Activated CD8-positive, alpha-beta memory T cell treated with anti-CD3 and anti-CD28 coated beads, Interleukin-2, amount 50 U/mL, for 4 hours (primary cell): ENCODE results near the gene NAPEPLD.
"Not testable (repeated sequence)": the region's sequence is repeated elsewhere in the genome, so short reads cannot be mapped to it uniquely, and the experiment has no call there.

ENCODE experiments used
- DNase-seq: peaks from one replicate; pipeline ENCODE4 v3.0.0-alpha.2; 2020

Gene NAPEPLD

DNA sequence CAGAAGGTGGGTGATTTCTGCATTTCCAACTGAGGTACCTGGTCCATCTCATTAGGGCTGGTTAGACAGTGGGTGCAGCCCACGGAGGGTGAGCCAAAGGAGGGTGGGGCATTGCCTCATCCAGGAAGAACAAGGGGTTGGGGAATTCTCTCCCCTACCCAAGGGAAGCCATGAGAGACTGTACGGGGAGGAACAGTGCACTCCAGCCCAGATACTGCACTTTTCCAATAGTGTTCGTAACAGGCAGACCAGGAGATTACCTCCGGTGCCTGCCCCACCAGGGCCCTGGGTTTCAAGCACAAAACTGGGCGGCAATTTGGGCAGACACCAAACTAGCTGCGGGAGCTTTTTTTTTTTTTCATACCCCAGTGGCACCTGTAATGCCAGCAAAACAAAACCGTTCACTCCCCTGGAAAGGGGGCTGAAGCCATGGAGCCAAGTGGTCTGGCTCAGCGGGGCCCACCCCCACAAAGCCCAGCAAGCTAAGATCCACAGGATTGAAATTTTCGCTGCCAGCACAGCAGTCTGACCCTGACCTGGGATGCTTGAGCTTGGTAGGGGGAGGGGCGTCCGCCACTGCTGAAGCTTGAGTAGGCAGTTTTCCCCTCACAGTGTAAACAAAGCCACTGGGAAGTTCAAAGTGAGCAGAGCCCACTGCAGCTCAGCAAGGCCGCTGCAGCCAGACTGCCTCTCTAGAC lies 42.7 kb downstream of the NAPEPLD start:
- DNase-seq: no peak

DNA sequence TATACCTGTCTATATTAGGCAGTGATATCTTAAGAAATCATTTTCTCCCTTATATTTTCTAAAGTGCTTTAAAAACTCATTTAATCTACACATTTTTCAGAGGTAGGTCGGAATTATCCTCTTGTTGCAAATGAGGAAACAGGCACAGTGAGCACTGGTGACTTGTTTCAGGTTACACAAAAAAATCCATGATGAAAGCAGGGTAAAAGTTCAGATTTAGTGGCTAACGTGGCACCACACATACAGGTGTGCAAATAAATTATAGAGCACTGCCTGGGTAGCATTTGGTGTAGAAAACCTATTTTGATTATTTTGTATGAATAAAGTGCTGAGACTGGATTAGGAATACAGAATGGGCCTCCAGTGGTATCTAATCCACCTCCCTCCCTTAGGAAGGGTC lies 47.4 kb downstream of the NAPEPLD start:
- DNase-seq: no peak

DNA sequence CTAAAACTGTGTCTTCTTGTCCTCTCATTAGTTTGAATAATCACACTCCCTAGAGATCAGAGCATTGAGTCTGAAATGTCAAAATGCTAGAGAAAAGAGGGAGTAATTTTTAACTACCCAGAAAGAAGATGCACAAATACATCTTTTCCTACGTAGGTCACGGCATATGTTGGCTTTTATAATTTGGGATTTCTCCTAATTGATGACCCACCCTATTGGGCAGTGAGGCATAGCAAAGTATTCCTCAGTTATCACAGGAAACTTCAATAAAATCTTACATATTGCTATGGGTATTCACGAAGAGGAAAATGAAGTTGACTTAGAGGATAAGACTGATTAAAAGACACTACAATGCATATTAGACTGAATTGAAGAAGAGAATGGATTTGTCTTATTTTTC lies 48.6 kb downstream of the NAPEPLD start:
- DNase-seq: no peak

DNA sequence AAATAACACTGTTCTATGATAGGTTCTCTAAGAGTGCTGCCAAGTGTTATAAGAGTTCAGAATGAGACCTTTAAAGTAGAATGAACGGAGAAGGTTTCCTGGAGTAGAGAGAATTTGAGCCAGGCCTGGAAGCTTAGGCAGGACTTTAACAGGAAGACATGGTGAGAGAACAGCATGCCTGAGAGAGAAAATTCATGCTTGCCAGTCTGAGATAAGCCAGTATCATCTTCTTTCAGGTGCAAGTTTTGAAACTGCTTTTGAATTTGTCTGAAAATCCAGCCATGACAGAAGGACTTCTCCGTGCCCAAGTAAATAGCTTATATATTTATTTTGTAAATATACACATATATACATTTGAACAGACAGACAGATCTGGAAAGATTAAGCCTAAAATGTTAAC lies 51.9 kb downstream of the NAPEPLD start:
- no peak for DNase-seq

DNA sequence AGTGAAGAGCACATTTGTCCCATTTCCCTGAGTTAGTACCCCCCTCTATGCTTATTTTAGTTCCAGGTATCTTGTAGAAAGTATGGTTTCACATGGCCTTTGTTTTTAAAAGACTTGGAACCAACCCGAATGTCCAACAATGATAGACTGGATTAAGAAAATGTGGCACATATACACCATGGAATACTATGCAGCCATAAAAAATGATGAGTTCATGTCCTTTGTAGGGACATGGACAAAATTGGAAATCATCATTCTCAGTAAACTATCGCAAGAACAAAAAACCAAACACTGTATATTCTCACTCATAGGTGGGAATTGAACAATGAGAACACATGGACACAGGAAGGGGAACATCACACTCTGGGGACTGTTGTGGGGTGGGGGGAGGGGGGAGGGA lies 53.3 kb downstream of the NAPEPLD start:
- DNase-seq: not testable (repeated sequence)

DNA sequence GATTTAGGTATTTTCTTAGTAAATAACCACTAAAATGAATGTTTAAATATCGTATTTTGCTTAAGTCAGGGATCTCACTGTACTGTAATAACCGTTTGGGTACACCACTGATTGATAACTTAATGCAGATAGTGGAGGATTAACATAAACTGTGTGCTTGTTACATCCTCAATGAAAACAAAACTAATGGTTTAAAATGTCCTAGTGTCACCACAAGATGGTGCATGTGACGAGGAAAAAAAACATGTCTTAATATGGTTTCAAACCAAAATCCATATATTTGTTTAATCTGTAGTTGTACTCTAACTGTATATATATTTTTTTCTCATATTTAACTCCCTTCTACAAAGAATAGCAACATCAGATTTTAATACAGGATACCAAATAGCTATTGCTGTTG lies 54.8 kb downstream of the NAPEPLD start:
- no peak for DNase-seq

DNA sequence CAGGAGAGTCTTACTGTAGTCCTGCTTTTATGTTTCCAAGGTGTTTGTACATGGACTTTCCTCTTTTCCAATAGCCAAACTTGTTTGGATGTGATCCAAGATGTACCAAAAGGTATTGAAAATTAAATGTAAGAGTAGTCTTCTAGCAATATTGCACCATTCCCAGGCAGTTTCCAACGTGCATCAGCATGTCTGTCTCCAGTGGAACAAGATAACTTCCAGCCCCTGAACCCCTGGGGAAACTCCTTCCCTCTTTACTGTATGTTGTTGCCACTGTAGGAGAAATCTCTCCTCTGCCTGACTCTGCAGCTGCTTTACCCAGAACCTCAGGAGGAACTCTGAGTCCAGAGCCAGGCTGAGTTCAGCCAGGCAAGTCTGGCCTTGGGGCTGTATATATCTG lies 55.5 kb downstream of the NAPEPLD start:
- no peak for DNase-seq

DNA sequence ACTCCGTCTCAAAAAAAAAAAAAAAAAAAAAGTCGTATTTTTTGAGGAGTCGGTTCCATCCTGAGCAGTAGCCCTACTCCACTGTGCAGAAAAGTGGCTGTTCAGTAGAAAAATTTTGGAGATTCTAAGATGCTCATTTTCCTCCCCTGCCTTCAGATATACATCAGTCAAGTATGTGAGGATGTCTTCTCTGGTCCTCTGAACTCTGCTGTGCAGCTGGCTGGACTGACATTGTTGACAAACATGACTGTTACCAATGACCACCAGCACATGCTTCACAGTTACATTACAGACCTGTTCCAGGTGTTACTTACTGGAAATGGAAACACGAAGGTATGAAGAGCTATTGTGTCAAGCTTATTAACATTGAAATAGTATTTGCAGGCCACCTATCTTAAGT lies 56.6 kb downstream of the NAPEPLD start:
- not testable (repeated sequence) for DNase-seq

DNA sequence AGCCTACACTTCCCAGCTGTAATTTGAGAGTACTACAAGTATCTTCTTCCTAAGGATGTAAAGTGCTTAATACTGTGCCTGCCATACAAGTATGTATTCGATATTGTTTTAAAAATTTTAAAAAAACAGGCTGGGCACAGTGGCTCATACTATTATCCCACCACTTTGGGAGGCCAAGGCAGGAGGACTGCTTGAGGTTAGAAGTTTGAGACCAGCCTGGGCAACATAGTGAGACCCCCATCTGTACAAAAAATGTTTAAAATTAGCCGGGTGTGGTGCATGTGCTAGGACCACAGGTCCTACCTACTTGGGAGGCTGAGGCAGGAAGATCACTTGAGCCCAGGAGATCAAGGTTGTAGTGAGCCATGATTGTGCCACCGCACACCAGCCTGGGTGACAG lies 65.7 kb downstream of the NAPEPLD start:
- no peak for DNase-seq

DNA sequence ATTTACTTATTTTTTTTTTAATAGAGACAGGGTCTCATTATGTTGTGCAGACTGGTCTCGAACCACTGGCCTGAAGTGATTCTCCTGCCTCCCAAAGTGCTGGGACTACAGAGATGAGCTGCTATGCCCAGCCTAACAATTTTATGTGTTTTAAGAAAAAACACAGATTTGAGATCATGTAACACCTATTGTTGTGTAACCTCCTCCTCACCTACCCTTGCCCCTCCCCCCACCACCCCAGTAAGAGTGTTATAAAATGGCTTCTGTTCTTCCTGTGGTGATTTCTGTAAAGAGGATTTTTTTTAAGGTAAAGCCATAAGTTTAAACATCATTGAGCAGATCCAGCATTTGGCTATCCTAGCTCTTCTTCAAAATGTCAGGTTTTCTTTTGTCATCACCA lies 66.4 kb downstream of the NAPEPLD start:
- no peak for DNase-seq

DNA sequence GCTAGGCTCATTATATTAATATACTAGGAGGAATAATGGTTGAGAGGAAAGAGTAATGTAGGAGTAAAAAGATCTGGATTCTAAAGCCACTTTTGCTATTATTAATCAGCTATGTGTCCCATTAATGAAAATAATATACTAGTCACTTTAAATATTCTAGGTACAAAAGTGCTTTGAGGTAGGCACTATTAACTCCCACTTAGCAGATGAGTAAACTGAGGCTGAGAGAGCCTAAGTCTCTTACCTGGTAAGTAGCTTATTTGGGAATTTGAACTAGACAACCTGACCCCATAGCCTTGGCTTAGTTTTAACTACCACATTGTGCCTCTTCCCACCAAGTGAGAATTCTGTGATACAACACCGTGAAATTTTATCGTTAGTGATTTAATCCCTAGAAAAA lies 68.0 kb downstream of the NAPEPLD start:
- no peak for DNase-seq

DNA sequence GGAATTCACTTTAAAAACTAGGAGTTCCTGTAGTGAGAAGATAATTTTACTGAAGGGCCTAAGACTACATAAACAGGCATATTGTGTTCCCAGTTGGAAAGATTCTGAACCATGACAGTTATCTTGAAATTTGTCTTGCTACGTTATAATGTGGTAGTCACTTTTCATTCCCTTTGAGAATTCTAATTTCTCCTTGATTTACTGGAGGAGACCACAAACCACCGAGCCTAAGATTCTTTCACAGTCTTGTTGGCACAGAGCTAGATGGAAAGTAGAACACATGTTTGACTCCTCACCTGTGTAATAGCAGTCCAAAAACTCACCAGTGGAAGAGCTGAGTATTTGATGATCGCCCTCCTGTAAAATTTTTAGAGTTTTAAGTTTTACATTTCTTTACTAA lies 69.1 kb downstream of the NAPEPLD start:
- DNase-seq: no peak

DNA sequence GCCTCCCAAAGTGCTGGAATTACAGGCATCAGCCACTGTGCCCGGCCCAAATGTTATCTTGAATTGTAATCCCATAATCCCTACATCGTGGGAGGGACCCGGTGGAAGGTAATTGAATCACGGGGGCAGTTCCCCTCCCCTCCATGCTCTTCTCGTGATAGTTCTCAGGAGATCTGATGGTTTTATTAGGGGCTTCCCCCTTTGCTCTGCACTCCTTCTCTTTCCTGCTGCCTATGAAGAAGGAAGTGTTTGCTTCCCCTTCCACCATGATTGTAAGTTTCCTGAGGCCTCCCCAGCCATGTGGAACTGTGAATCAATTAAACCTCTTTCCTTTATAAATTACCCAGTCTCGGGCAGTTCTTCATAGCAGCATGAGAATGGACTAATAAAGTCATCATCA lies 70.7 kb downstream of the NAPEPLD start:
- not testable (repeated sequence) for DNase-seq

DNA sequence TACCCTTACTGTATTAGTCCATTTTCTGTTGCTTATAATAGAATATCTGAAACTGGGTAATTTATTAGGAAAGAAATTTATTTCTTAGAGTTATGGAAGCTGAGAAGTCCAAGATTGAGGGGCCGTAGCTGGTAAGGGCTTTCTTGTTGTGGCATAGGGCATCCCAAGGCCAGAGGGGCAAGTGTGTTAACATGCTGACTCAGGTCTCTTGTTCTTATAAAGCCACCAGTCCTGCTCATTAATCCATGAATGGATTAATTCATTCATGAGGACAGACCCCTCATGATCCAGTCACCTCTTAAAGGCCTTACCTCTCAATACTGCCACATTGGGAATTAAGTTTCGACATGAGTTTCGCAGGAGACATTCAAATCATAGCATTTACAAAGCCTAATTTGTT lies 71.6 kb downstream of the NAPEPLD start:
- DNase-seq: no peak

DNA sequence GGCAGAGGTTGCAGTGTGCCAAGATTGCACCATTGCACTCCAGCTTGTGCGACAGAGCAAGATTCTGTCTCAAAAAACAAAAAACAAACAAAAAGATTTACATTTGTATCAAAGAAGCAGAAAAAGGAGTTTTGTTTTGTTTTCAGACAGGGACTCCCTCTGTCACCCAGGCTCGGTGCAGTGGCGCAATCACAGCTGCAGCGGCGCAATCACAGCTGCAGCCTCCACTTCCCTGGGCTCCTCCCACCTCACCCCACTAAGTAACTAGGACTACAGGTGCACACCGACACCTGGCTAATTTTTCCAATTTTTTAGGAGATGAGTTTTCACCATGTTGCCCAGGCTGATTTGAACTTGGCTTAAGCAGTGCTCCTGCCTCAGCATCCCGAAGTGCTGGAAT lies 72.1 kb downstream of the NAPEPLD start:
- no peak for DNase-seq

DNA sequence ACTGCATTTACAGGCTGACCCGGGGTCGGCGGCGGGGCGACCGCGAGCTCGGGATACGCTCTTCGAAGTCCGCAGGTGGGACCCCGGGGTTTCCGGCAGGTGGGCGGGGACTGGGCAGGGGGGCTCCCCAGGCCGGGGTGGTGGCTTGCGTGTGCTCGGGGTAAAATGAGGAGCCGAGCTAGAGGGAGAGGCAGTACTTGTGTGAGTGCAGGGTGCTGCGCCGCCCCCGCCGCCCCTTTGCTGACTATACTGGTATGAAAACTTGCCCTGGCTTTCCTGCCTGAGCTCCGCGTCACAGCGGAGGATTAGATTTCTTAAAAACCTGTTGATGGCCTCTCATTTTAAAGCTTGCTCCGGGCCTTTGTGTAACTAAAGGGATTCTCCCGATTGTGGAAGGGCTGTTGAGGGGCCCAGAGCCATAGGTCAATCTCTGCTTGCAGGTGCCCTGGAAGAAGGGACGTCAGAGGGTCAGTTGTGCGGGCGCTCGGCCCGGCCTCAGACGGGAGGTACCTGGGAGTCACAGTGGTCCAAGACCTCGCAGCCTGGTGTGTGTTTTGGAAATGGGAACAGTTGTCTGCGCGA lies 73.5 kb downstream of the NAPEPLD start:
- DNase-seq: peak; percentile 83

DNA sequence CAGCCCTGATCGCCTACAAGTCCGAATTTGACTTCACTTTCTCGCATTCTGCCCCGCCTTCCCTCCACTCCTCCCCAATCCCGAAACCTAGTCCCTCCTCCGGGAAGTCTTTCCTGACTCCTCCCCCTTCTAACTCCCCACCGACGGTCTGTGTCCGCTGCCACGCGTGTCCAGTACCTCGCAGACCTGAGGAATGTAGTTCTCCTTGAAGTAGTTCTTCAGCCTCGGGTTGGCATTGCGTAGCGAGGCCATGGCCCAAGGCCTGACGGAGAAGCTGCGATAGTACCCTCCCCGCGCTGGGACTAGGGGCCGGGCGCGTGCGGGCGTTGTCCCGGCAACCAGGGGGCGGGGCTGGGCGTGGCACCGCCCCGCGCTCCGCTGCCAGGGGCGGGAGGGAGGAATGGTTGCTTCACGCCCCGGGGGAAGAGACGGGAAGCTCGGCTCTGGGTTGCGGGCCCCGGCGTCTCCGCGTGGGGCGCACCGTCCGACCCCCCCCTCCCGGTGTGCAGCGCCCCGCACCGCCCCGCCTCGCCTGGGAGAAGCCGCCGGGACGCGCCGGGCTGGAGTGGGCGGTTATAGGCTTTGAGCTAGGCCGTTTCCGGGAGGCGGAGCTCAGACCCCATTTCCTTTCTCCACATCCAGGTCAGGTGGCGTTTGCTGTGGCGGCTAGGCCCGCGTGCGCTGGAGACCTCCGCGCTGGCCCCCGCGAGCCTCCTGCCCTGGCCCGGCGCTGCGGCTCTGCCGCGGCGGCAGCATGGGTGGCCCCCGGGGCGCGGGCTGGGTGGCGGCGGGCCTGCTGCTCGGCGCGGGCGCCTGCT lies 74.2 kb downstream of the NAPEPLD start, which contains the start of the genes ARMC10 and FBXL13:
TSS of gene ARMC10 (plus strand) at position 622 of the 818 bp plus-strand sequence. CDS start at position 755, 133 bp downstream.
TSS of gene FBXL13 (minus strand) at position 278 of the 818 bp plus-strand sequence.
- peak; percentile 91 for DNase-seq

DNA sequence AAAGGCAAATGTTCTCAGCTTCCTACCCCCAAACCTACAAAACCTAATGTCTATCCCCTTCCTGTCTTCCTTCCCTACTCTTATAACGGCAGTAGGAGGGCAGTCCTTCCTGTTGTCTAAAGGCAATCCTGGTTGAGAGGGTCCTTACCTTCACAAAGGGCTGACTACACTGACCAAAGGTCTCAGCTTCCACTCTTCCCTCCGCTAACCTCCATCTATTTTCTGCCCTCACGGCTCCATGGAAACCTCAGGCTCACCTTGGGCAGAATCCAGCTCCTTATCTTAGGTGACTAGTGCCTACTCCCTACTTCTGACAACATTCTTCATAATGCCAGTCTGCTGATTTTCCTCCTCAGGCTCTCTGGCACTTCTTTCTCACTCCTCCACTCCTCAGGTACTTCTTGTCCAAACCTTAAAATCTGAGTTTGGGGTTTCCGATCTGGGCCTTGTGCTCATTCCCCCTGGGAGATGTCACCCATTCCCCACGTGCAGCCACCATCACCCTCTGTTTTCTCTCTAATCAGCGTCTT lies 74.8 kb downstream of the NAPEPLD start:
- no peak for DNase-seq

DNA sequence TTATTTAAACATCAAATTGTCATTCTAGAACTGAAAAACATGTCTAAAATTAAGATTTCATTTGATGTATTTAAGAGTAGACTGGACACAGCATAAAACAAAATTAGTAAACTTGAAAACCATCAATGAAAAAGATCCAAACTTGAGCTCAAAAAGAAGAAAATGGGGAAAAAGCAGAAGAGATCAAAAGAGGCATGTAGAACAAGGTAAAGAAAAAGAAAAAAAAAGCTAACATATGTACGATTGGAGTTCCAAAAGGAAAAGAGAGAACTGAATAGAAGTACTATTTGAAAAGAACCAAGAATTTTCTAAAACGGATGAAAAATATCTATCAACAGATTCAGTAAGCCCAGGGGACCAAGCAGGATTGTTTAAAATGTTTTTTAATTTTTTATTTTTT lies 77.9 kb downstream of the NAPEPLD start:
- no peak for DNase-seq

DNA sequence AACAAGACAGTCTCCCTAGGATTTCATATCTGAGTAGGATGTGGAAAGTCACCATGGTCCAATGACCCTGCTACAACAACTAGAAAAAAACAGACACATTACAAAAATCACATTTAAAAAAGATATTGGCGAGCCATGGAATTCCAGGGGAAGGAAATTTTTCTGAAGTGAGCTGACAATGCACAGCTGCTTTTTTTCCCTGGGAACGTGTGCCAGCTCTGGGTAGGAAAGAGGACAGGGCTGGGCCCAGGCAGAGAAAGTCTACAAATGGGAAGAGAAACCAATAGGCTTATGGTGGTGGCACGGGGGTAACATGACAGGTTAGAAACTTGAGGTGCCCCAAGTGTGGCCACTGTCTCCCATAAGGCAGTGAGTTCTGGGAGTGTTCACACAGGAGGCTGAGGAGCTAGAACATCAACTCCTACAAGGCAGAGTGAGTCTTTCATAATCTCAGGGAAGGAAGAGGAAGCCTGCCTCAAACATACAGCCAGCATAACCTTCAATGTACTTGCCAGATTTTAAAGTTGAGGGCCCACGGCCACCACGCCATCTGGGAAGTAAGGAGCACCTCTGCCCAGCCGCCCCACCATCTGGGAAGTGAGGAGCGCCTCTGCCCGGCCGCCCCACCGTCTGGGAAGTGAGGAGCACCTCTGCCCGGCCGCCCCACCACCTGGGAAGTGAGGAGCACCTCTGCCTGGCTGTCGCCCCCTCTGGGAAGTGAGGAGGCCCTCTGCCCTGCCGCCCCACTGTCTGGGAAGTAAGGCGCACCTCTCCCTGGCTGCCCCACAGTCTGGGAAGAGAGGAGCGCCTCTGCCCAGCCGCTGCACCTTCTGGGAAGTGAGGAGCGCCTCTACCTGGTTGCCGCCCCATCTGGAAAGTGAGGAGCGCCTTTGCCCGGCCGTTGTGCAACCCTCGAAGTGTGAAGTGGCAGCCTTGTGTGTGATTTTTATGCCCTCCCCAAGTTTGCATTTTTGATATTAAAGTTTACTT lies 80.2 kb downstream of the NAPEPLD start:
- no peak for DNase-seq

DNA sequence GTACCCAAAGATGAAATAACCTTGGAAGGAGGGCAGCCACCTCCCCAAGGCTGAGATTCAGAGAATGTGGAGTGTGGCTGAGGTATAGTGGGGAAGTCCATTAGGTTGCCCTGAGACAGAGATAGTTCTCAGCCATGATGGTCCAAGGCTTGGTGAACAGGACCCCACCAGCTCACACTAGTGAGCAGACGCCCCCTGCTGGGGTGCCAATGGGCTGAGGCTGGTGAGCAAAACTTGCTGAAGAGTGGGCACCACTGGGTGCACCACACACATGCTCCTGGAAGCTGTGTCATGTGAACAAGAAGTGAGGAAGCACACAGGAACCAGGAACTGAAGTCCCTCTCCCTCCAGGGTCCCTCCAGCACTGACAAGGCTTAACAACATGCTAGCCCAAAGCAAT lies 83.2 kb downstream of the NAPEPLD start:
- peak; percentile 37 for DNase-seq

DNA sequence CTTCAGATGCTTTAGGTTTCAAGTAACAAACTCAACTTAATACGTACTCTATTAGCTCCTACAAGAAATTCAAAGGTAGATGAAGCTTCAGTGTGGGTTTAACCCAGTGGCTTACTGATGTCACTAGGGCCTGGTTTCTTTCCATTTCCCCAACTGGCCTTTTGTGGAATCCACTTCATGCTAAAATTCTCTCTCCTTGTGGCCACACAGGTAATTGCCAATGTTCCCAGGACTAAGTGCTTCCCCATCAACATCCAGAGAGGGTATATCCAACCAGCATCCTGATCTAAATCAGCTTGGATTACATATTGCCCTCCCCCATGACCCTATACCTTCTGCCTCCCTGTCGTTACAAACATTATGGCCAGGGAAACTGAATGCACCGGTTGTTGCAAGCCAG lies 85.0 kb downstream of the NAPEPLD start:
- DNase-seq: no peak
